Mononuclear cell (primary cell): ENCODE results near the gene WIPF1. TPM values are rescaled to one million over a fixed set of nuclear protein-coding genes. Genes with fewer than 3 reads are reported as not detected.
"Not testable (repeated sequence)": the region's sequence is repeated elsewhere in the genome, so short reads cannot be mapped to it uniquely, and the experiment has no call there.

ENCODE experiments used
- H3K27me3 ChIP-seq: 2 replicates; pipeline ENCODE4 v1.6.0; 2011; ENCODE audit warnings: low read length, control low read depth; ENCODE audit not compliant: insufficient read depth
- H3K4me1 ChIP-seq: 2 replicates; pipeline ENCODE4 v1.5.1; 2011; ENCODE audit warnings: mild to moderate bottlenecking, low read length, control low read depth; ENCODE audit not compliant: insufficient read depth
- H3K4me3 ChIP-seq: 2 replicates; pipeline ENCODE4 v1.5.1; 2011; ENCODE audit warnings: mild to moderate bottlenecking, low read length, moderate library complexity
- H3K9me3 ChIP-seq: 2 replicates; pipeline ENCODE4 v1.5.1; 2011; ENCODE audit warnings: low read depth, mild to moderate bottlenecking, control low read depth, low read length
- total RNA-seq: library from RNA; depleted of rRNA; stranded (reverse); fragments of >200 nt; gene quantifications from one replicate; pipeline ENCODE4 v1.2.3, GENCODE V29; 2012

Gene WIPF1
- total RNA-seq, 1 donor = 126 TPM

DNA sequence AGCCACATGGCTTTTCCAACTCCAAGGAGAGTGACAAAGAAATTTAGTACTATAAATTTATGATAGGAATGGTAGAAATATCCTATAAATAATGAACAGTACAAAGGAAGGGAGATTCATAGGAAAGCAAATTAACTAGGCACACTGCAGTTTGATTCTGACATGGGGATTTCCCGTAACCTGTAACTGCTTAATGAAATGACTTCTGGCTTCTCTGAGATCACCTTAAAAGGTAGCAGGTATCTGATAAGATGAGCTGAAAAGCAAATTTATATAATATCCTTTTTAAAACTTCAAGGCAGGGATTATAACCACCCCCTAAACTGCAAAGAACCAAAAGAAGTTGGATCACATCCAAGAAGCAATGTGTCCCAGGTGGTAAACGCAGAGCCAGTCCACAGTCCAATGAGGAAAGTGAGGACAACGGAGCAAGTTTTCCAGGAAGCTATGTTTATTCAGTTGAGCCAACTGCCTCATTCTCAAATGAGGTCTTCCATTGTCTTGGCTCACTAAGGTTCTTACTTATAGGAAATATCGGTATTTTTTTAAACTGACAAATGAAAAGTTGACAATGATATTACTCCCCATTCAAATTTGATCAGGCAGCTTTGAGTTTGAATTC lies 43.0 kb downstream of the WIPF1 start:
- Histone ChIP-seq H3K4me3 (no peak overlapping the region), H3K9me3 (no peaks in the 10 kb centered on the region), H3K4me1 (peaks cover 29% of the 10 kb centered on the region), H3K27me3 (no peaks in the 10 kb centered on the region)

DNA sequence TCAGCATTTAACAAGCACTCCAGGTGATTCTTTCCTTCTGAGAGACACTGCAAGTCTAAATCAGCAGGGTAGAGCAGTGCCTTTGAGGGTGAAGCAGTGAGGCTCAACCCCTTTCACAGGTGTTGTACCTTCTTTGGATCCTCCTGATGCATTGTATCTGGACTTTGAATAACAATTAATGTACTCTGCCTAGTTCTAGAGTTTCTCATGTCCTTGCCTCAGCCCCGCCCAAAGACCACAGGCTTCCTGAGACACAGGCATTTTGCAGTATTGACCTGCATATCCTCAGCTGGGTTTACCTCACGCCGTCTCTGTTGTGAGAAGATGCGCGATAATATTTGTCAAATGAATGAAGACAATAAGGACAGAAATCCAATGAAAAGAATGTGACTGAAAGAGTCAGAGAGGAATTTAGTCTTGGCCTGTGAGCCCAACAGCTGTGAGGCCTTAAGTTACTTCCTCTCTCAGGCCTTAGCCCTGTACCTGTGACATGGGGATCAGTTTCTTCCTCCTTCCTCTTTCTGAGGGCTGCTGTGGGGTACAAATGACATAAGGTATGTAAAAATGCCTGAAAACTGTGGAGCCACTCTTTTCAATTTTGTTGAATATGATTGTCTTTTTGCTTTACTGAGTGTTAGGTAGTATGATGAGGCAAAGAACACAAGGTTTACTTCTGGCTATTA lies 43.7 kb downstream of the WIPF1 start:
- peaks cover 29% of the 10 kb centered on the region for H3K4me1 ChIP-seq
- H3K27me3 ChIP-seq = no peaks in the 10 kb centered on the region
- no peak overlapping the region for H3K4me3 ChIP-seq
- H3K9me3 ChIP-seq = no peaks in the 10 kb centered on the region

GRCh38 chr2:174552880-174553279 lies 44.7 kb downstream of the WIPF1 start:
- Histone ChIP-seq H3K4me3 (no peak overlapping the region), H3K4me1 (peaks cover 29% of the 10 kb centered on the region), H3K27me3 (no peaks in the 10 kb centered on the region), H3K9me3 (no peaks in the 10 kb centered on the region)

- no peaks in the 10 kb centered on the region for H3K9me3 ChIP-seq
Observed at GRCh38 chr2:174551697-174552096, 45.9 kb downstream of the WIPF1 start.

GRCh38 chr2:174548646-174549045 lies 49.0 kb downstream of the WIPF1 start:
- H3K4me3 ChIP-seq, H3K27me3 ChIP-seq, H3K9me3 ChIP-seq: not testable (repeated sequence)
- peaks cover 16% of the 10 kb centered on the region for H3K4me1 ChIP-seq

More at GRCh38 chr2:174551697-174552096, 45.9 kb downstream of the WIPF1 start:
- peaks cover 29% of the 10 kb centered on the region for H3K4me1 ChIP-seq
- no peak overlapping the region for H3K4me3 ChIP-seq
- H3K27me3 ChIP-seq = no peaks in the 10 kb centered on the region

DNA sequence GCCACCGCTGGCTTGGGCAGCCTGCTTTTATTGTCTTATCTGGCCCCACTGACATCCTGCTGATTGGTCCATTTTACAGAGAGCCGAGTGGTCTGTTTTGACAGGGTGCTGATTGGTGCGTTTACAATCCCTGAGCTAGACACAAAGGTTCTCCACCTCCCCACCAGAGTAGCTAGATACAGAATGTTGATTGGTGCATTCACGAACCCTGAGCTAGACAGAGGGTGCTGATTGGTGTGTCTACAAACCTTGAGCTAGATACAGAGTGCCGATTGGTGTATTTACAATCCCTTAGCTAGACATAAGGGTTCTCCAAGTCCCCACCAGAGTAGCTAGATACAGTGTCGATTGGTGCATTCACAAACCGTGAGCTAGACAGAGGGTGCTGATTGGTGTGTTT lies 49.6 kb downstream of the WIPF1 start:
- H3K9me3 ChIP-seq, H3K27me3 ChIP-seq, H3K4me3 ChIP-seq, H3K4me1 ChIP-seq: not testable (repeated sequence)

- H3K27me3 ChIP-seq = no peaks in the 10 kb centered on the region
Observed at GRCh38 chr2:174546519-174547506, 50.8 kb downstream of the WIPF1 start.

GRCh38 chr2:174545240-174545639 lies 52.4 kb downstream of the WIPF1 start:
- Histone ChIP-seq H3K4me1 (no peaks in the 10 kb centered on the region), H3K4me3 (no peak overlapping the region), H3K27me3 (no peaks in the 10 kb centered on the region), H3K9me3 (no peaks in the 10 kb centered on the region)

More at GRCh38 chr2:174546519-174547506, 50.8 kb downstream of the WIPF1 start:
- Histone ChIP-seq H3K9me3 (no peaks in the 10 kb centered on the region), H3K4me3 (no peak overlapping the region), H3K4me1 (no peaks in the 10 kb centered on the region)

GRCh38 chr2:174544802-174545201 lies 52.8 kb downstream of the WIPF1 start:
- H3K27me3 ChIP-seq = no peaks in the 10 kb centered on the region
- no peaks in the 10 kb centered on the region for H3K9me3 ChIP-seq
- H3K4me3 ChIP-seq = no peak overlapping the region
- H3K4me1 ChIP-seq = no peaks in the 10 kb centered on the region

- Histone ChIP-seq H3K4me3 (no peak overlapping the region), H3K4me1 (no peaks in the 10 kb centered on the region), H3K9me3 (no peaks in the 10 kb centered on the region), H3K27me3 (no peaks in the 10 kb centered on the region)
Observed at GRCh38 chr2:174544156-174544555, 53.4 kb downstream of the WIPF1 start.

DNA sequence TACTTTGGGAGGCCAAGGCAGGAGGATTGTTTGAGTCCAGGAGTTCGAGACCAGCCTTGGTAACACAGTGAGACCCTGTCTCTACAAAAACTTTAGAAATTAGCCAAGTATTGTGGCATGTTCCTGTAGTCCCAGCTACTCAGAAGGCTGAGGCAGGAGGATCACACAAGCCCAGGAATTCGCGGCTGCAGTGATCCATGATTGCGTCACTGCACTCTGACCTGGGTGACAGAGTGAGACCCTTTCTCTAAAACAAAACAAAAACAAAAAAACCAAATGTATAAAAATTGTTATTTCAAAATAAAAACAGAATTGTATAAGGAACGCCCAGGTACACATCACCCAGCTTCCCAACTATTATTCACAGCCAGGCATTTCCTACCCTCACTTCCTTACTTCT lies 56.7 kb downstream of the WIPF1 start:
- no peaks in the 10 kb centered on the region for H3K27me3 ChIP-seq
- no peak overlapping the region for H3K4me3 ChIP-seq
- no peaks in the 10 kb centered on the region for H3K9me3 ChIP-seq
- no peaks in the 10 kb centered on the region for H3K4me1 ChIP-seq

DNA sequence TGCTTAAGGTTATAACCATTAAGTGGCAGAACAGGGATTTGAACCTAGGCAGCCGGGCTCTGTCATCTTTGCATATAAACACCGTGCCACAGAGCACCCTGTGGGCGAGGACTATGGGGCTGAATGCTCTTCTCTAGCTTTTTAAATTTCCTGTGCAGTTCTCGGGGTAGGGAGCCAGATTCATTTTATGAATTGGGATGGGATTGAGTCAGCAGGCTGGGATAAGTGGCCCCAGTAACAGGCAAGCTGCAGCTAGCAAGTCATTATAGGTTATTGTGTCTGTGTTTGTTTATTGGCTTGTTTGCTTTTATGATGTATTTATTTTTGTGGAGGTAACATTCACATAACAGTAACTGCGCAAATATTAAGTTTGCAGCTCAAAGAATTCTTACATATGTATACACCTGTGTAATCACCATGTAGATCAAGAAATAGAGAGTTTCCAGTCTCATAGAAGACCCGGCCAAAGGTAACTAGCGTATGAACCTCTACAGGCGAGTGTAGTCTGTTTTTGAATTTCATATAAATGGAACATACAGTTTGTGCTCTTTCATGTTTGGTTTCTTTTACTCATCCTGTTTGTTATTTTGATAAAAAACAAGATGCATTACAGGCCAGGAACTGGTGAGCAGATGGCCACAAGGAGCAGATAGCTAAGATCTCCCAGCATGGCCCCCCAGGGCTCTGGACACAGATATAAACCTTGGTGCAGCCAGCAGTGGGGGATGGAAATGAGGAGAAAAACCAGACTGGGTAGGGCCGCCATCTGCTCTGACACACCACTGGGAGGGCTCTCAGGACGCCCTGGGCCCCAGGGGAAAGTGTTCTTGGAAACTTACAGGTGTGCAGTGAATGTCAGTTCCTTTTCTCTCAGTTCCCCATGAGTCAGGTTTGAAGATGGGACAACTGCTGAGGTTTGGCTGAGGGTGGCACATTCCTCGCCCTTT lies 61.6 kb downstream of the WIPF1 start:
- H3K9me3 ChIP-seq = no peaks in the 10 kb centered on the region
- H3K4me1 ChIP-seq = no peaks in the 10 kb centered on the region
- H3K4me3 ChIP-seq = no peak overlapping the region
- H3K27me3 ChIP-seq = no peaks in the 10 kb centered on the region

GRCh38 chr2:174535083-174535482 lies 62.5 kb downstream of the WIPF1 start:
- no peaks in the 10 kb centered on the region for H3K4me1 ChIP-seq
- H3K9me3 ChIP-seq = no peaks in the 10 kb centered on the region
- no peak overlapping the region for H3K4me3 ChIP-seq
- no peaks in the 10 kb centered on the region for H3K27me3 ChIP-seq

- H3K9me3 ChIP-seq = no peaks in the 10 kb centered on the region
- H3K4me1 ChIP-seq = peaks cover 6% of the 10 kb centered on the region
- no peak overlapping the region for H3K4me3 ChIP-seq
- H3K27me3 ChIP-seq = no peaks in the 10 kb centered on the region
Observed at GRCh38 chr2:174529916-174530315, 67.7 kb downstream of the WIPF1 start.
